GM12874 (cell line): ENCODE results near the gene ANGPTL5.

Experiments
- TF ChIP-seq, protein P1 (sequence below): IDR thresholded peaks from 2 replicates; pipeline ENCODE4 v1.5.1; 2011; ENCODE audit warnings: low read depth, mild to moderate bottlenecking, control low read depth, low read length, moderate library complexity; ENCODE audit not compliant: insufficient read depth

Gene ANGPTL5

DNA sequence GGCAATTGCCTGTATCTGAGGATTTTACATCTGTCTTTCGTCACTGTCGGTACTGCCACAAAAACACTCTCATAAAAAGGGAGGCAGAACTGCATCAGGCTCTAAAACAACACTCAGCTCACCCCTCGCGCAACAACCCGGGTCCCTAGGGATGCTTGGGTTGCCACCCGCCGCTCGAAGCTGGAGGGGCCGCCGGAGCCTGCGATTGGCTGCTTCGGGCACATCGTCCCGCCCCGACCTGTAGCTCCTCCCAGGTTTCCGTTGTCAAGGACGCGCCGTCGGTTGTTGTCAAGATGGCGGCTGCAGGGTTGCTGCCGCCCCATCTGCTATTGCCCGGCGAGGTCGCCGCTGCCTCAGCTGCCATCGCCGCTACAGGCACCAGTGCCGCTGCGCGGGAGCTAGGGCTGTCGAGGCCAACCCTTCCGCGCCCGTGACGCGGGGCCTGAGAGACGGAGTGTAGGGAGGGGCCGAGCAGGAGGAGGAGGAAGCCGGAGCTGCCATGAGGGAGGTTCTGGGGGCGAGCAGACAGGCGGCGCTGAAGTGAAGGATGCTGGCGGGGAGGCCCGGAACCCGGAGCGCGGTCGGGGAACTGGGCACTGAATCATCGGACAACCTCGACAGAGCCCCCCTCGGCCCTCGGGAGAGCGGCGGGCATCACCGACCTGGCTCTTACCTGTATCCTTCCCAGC is 1.4 kb downstream of the ANGPTL5 start, which contains the start of gene CEP126:
Gene CEP126 (plus strand): TSS at position 273 of the 689 bp plus-strand sequence. CDS start 275 bp downstream, at position 548.
- TF ChIP-seq, protein P1, sequence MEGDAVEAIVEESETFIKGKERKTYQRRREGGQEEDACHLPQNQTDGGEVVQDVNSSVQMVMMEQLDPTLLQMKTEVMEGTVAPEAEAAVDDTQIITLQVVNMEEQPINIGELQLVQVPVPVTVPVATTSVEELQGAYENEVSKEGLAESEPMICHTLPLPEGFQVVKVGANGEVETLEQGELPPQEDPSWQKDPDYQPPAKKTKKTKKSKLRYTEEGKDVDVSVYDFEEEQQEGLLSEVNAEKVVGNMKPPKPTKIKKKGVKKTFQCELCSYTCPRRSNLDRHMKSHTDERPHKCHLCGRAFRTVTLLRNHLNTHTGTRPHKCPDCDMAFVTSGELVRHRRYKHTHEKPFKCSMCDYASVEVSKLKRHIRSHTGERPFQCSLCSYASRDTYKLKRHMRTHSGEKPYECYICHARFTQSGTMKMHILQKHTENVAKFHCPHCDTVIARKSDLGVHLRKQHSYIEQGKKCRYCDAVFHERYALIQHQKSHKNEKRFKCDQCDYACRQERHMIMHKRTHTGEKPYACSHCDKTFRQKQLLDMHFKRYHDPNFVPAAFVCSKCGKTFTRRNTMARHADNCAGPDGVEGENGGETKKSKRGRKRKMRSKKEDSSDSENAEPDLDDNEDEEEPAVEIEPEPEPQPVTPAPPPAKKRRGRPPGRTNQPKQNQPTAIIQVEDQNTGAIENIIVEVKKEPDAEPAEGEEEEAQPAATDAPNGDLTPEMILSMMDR: no peak

DNA sequence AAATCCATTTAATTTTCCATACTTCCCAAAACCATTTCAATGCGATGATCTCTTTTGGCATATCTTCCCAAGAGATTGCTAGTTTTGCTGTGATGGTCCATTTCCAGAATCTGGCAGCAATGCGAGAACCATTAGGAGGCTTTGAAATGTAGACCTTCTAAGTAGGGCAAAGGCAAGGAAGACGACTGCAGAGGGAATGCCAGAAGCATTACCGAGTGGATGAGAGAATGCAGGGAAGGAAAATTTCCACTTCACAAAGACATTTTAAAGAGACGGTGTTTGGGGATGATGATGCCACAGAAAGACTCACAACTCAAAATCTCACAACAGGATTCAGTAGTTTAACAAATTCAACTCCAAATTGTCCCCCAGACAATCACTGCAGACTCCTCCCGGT is 2.0 kb downstream of the ANGPTL5 start:
- TF ChIP-seq, protein P1: no peak

DNA sequence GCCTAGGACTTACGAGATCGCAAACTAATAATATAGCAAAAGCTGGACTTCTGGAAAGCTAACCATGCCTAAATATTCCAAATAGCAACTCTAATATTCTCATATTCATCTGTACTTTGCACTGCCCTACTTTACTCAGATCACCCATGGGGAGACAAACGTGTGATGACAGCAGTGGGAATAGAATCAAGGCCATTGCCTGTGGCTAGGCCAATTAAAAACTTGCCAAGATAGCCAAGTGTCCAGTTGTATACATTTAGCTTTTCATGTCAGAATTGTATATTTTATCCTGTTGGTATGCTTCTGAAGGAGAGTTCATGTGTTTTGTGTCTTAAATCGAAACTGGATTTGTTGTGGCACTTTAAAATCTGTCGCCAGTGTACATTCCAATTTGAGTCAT is 2.7 kb downstream of the ANGPTL5 start:
- TF ChIP-seq, protein P1: no peak

DNA sequence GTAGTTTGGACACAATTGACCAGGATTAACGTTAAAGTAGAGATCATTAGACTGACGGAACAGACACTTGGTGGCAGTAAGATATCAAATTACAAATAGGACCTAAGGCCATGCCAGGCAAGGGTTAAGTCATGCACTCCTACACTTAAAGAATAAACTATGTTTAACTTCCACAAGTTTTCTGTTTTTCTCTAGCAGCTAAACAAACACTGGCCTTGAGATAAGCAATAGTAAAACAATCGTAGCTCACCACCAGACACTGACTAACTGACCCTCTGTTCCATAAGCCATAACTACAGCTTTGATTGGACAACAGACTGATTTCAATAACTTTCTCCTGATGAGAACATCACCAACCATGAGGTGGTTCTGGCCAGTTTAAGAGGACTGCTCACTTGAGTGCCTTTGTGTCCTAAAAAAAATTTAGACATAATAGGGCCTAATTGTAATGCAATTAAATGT is 3.5 kb downstream of the ANGPTL5 start:
- TF ChIP-seq, protein P1: no peak

DNA sequence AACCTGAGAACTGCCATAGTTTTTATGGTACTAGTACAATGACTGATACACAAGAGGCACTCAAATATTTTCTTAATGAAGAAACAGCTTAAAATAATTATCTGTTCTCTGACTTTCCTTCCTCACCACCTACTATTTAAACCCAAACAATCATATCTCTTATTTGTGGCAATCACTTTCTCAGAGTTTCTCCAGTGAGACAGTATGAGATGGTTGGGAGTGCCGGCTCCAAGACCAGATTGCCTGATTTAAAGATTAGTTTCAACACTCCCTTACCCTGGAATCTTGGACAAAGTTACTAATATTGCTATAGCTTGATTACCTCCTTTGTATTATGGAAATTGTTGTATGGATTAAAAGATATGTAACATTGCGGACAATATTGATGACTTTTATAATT is 7.2 kb downstream of the ANGPTL5 start:
- TF ChIP-seq, protein P1: no peak

DNA sequence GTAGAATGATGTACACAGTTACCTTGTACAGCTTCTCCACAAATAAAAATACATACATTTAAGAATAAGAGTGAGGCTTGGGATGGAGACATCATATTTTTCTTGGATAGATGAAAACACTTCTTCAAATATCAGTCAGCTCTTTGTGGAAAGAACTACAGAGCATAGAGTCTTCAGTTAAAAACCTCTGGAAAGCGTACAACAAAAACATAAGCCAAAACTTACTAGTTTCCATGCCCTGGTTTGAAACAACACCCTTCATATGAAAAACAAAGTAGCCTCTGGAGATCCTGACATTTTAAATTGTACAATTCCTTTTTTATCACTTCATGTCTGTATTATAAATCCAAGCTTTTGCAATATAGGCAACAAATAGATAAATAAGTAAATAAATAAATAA is 8.5 kb downstream of the ANGPTL5 start:
- TF ChIP-seq, protein P1: no peak

DNA sequence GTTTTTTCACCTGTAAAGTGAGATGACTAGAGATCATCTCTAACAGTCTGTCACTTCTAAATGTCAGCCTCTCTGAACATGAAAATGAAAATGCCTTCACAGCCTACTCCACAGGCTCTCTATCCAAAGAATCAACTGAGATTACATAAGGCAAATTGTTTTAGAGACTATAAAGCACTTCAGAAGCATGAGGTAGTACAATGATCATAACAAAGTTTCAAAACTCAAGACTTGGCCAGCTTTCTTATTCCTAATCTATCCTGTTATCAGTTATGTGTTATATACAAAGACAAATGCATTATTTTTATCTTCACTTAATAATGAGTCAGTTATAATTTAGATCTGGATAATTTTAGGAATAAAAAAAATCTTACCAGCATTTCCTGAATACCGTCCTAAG is 21.8 kb downstream of the ANGPTL5 start:
- TF ChIP-seq, protein P1: no peak
